ENCODE measurements around the gene HIRA. TPM values are rescaled to one million over a fixed set of nuclear protein-coding genes. Genes with fewer than 3 reads are reported as not detected.

The HIRA gene
- total RNA-seq, 1 experiment from 2014 or later, result 23.8 TPM

- intact Hi-C loops (cut with micrococcal nuclease; ENCODE audit: unreplicated experiment), result no loop called here
- no peaks in the 10 kb centered on the region for H3K4me1 ChIP-seq (ENCODE audit: control insufficient read depth, insufficient read depth, low read length)
- TF ChIP-seq REST (IDR thresholded peaks at IDR 0.05; ENCODE audit: insufficient read depth in 1 of 2, low read depth in 2 of 2, low read length in 1 of 2), result no peak
- TF ChIP-seq SIN3A (IDR thresholded peaks at IDR 0.05; ENCODE audit: borderline replicate concordance, insufficient read depth, low read depth, low read length), result no peak
- ATAC-seq, result no peak
- no peaks in the 10 kb centered on the region for H3K9me3 ChIP-seq (ENCODE audit: control insufficient read depth, insufficient read depth, low read depth, low read length)
- H3K36me3 ChIP-seq (ENCODE audit: control insufficient read depth, insufficient read depth, low read length), result no peaks in the 10 kb centered on the region
- H3K27ac ChIP-seq (ENCODE audit: low read length), result no peak overlapping the region
- no TSS peak for BruUV-seq (replicated peaks)
- H3K4me3 ChIP-seq (ENCODE audit: low read depth in 2 of 2, low read length in 2 of 2), result no peak overlapping the region
- CTCF ChIA-PET, result no interaction called here
- no peaks in the 10 kb centered on the region for H3K27me3 ChIP-seq (ENCODE audit: control insufficient read depth, insufficient read depth, low read length)
- in situ Hi-C loops (cut with HindIII; ENCODE audit: low pct_unique_long_range_greater_than_20kb, low sequenced_read_pairs), result no loop called here
- no peak for DNase-seq (ENCODE audit: low read depth, low spot score)
- POLR2A ChIA-PET, result no interaction called here
Observed at GRCh38 chr22:19341500-19341899, 90.0 kb downstream of the HIRA start.

GRCh38 chr22:19337137-19337536, 94.4 kb downstream of the HIRA start:
- H3K9me3 ChIP-seq (ENCODE audit: control insufficient read depth, insufficient read depth, low read depth, low read length), result 0 out of 2 replicates have a peak, but pooled peaks cover 4% of the 10 kb centered on the region
- DNase-seq (ENCODE audit: low read depth, low spot score), result no peak
- ATAC-seq, result no peak
- no TSS peak for BruUV-seq (replicated peaks)
- ChIA-PET CTCF (no interaction called here), POLR2A (no interaction called here)
- no peaks in the 10 kb centered on the region for H3K4me1 ChIP-seq (ENCODE audit: control insufficient read depth, insufficient read depth, low read length)
- TF ChIP-seq SIN3A (IDR thresholded peaks at IDR 0.05; ENCODE audit: borderline replicate concordance, insufficient read depth, low read depth, low read length), result no peak
- TF ChIP-seq POLR2AphosphoS5 (IDR thresholded peaks at IDR 0.05; ENCODE audit: low read depth, low read length), result no peak
- no peak for TF ChIP-seq REST (IDR thresholded peaks at IDR 0.05; ENCODE audit: insufficient read depth in 1 of 2, low read depth in 2 of 2, low read length in 1 of 2)
- TF ChIP-seq TCF7L2 (IDR thresholded peaks at IDR 0.05; ENCODE audit: low read depth, low read length), result no peak
- TF ChIP-seq CTCF (IDR thresholded peaks at IDR 0.05), result no peak
- H3K36me3 ChIP-seq (ENCODE audit: control insufficient read depth, insufficient read depth, low read length), result no peaks in the 10 kb centered on the region; the same call in 1 of the 2 replicates
- in situ Hi-C loops (cut with HindIII; ENCODE audit: low pct_unique_long_range_greater_than_20kb, low sequenced_read_pairs), result no loop called here
- H3K27ac ChIP-seq (ENCODE audit: low read length), result no peak overlapping the region
- intact Hi-C loops (cut with micrococcal nuclease; ENCODE audit: unreplicated experiment), result no loop called here
- H3K4me3 ChIP-seq (ENCODE audit: low read depth in 2 of 2, low read length in 2 of 2), result no peak overlapping the region
- H3K27me3 ChIP-seq (ENCODE audit: control insufficient read depth, insufficient read depth, low read length), result no peaks in the 10 kb centered on the region
